ENCODE measurements around the gene RIOK3.

RIOK3 gene

DNA sequence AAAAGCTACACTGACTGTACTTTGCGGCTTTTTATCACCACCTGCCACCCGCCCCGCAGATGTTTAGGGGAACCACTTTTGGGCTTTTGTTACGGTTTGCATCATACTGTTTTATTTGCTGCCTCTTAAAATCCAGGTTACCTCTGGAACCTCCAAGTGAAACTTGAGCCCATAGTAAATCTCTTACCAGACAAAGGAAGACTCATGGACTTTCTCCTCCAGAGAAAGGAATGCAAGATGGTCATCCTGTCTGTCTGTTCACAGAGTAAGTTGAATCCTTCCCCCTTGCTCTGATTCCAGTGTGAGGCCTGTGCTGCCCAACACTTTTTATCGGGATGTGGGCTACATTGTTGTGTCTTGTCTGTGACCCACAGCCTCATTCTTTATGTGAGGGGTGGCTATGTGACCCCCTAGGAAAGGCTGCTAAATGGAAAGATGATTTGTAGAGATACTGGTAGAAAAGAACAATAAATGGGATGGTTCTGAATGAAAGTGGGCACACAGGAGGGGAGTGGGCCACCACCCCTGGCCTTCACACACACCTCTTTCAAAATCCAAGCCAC, 73.5 kb downstream of the RIOK3 start:
- no peak overlapping the region for H3K4me3 ChIP-seq (ENCODE audit: insufficient read depth, low read length, poor library complexity, severe bottlenecking)
- H3K9me3 ChIP-seq (ENCODE audit: insufficient read depth, low read length), result no peaks in the 10 kb centered on the region
- no peak overlapping the region for H2AFZ ChIP-seq (ENCODE audit: low read depth, low read length, severe bottlenecking)
- H4K20me1 ChIP-seq (ENCODE audit: low read depth, low read length), result no peaks in the 10 kb centered on the region
- H3K9me2 ChIP-seq (replicated peaks; ENCODE audit: insufficient read depth, low read length), result no peaks in the 10 kb centered on the region
- H3K9ac ChIP-seq (ENCODE audit: low read length), result no peak overlapping the region
- no peaks in the 10 kb centered on the region for H3K79me2 ChIP-seq (ENCODE audit: insufficient read depth, low read length)
- TF ChIP-seq, protein P1, sequence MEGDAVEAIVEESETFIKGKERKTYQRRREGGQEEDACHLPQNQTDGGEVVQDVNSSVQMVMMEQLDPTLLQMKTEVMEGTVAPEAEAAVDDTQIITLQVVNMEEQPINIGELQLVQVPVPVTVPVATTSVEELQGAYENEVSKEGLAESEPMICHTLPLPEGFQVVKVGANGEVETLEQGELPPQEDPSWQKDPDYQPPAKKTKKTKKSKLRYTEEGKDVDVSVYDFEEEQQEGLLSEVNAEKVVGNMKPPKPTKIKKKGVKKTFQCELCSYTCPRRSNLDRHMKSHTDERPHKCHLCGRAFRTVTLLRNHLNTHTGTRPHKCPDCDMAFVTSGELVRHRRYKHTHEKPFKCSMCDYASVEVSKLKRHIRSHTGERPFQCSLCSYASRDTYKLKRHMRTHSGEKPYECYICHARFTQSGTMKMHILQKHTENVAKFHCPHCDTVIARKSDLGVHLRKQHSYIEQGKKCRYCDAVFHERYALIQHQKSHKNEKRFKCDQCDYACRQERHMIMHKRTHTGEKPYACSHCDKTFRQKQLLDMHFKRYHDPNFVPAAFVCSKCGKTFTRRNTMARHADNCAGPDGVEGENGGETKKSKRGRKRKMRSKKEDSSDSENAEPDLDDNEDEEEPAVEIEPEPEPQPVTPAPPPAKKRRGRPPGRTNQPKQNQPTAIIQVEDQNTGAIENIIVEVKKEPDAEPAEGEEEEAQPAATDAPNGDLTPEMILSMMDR (IDR thresholded peaks at IDR 0.05; ENCODE audit: insufficient read depth, low read length, poor library complexity, severe bottlenecking), result no peak
- no peak for TF ChIP-seq EZH2phosphoT487 (conservative IDR thresholded peaks at IDR 0.05; ENCODE audit: low read length)
- H3F3A ChIP-seq (ENCODE audit: insufficient read depth), result no peaks in the 10 kb centered on the region; the same call in 1 of the 2 replicates
- H3K4me2 ChIP-seq (ENCODE audit: low read depth, low read length, poor library complexity, severe bottlenecking), result no peak overlapping the region
- no peaks in the 10 kb centered on the region for H3K27me3 ChIP-seq (ENCODE audit: low read length)
- H3K27ac ChIP-seq (ENCODE audit: low read depth, low read length), result no peak overlapping the region
- H3K36me3 ChIP-seq (ENCODE audit: low read length), result peaks cover 52% of the 10 kb centered on the region

DNA sequence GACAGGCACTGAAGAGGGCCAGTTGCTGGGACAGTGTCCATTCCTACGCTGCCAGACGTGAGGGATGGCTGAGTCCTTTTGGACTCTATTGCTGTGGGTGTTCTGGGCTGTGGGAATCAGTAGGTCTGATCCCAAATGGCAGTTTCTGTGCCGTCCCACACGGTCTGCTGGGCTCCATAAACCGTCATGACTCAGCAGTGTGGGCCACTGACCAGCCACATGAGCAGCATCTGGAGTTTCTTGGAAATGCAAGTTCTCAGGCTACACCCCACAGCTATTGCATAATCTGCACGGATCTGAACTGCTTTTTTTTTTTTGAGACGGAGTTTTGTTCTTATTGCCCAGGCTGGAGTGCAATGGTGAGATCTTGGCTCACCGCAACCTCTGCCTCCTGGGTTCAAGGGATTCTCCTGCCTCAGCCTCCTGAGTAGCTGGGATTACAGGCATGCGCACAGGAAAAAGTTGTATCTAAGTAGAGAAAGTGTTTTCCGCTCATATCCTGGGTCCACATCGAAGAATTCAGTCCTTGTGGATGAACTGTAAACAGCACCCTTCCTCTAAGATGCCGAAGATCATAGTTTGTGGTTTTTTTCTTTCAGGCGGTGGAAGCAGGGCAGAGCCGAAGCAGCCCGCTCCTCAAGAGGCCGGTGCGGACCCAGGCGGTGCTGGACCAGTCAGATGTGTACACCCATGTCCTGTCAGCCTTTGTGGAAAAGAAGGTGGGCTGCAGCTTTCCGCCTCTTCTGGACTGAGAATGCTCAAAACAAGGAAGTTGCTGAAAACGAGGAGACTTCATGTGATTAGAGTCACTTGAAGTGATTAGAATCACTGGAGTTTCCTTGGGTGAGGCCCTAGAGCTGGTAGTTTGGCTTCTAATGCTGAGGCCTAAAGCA, 75.7 kb downstream of the RIOK3 start:
- Histone ChIP-seq H3K4me3 (ENCODE audit: insufficient read depth, low read length, poor library complexity, severe bottlenecking) (no peak overlapping the region), H3K9me2 (replicated peaks; ENCODE audit: insufficient read depth, low read length) (no peaks in the 10 kb centered on the region), H2AFZ (ENCODE audit: low read depth, low read length, severe bottlenecking) (no peak overlapping the region), H4K20me1 (ENCODE audit: low read depth, low read length) (no peaks in the 10 kb centered on the region), H3K27me3 (ENCODE audit: low read length) (no peaks in the 10 kb centered on the region), H3K36me3 (ENCODE audit: low read length) (peaks cover 53% of the 10 kb centered on the region), H3K4me2 (ENCODE audit: low read depth, low read length, poor library complexity, severe bottlenecking) (no peak overlapping the region), H3K9me3 (ENCODE audit: insufficient read depth, low read length) (no peaks in the 10 kb centered on the region), H3K27ac (ENCODE audit: low read depth, low read length) (no peak overlapping the region), H3F3A (ENCODE audit: insufficient read depth) (no peaks in the 10 kb centered on the region; the same call in 1 of the 2 replicates), H3K79me2 (ENCODE audit: insufficient read depth, low read length) (no peaks in the 10 kb centered on the region), H3K9ac (ENCODE audit: low read length) (no peak overlapping the region)
- no peak for TF ChIP-seq EZH2phosphoT487 (conservative IDR thresholded peaks at IDR 0.05; ENCODE audit: low read length)

DNA sequence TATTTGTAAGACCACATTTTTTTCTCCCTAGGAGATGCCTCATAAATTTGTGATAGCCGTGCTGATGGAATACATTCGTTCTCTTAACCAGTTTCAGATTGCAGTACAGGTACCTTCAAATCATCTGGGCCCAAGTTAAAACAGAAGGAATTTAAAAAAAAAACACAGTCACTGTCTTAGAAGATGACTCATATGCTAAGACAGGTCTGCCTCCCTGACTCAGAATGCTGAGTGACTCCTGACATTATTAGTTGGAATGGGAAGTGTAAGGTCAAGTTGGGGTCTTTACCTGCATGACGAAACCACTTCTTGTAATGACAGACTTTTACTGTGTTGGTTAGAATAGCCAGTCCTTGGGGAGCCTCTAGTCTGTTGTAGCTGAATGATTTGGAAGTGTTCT, 76.5 kb downstream of the RIOK3 start:
- no peak overlapping the region for H2AFZ ChIP-seq (ENCODE audit: low read depth, low read length, severe bottlenecking)
- no peak overlapping the region for H3K4me3 ChIP-seq (ENCODE audit: insufficient read depth, low read length, poor library complexity, severe bottlenecking)
- H3K27ac ChIP-seq (ENCODE audit: low read depth, low read length), result no peak overlapping the region
- no peak overlapping the region for H3K9ac ChIP-seq (ENCODE audit: low read length)
- H3K36me3 ChIP-seq (ENCODE audit: low read length), result peaks cover 45% of the 10 kb centered on the region
- H3F3A ChIP-seq (ENCODE audit: insufficient read depth), result no peaks in the 10 kb centered on the region; the same call in 1 of the 2 replicates
- H3K79me2 ChIP-seq (ENCODE audit: insufficient read depth, low read length), result no peaks in the 10 kb centered on the region
- H3K4me2 ChIP-seq (ENCODE audit: low read depth, low read length, poor library complexity, severe bottlenecking), result no peak overlapping the region
- H3K27me3 ChIP-seq (ENCODE audit: low read length), result no peaks in the 10 kb centered on the region
- no peaks in the 10 kb centered on the region for H3K9me2 ChIP-seq (replicated peaks; ENCODE audit: insufficient read depth, low read length)
- no peaks in the 10 kb centered on the region for H3K9me3 ChIP-seq (ENCODE audit: insufficient read depth, low read length)
- no peaks in the 10 kb centered on the region for H4K20me1 ChIP-seq (ENCODE audit: low read depth, low read length)
- no peak for TF ChIP-seq EZH2phosphoT487 (conservative IDR thresholded peaks at IDR 0.05; ENCODE audit: low read length)
- TF ChIP-seq, protein P1 (IDR thresholded peaks at IDR 0.05; ENCODE audit: insufficient read depth, low read length, poor library complexity, severe bottlenecking), result no peak

DNA sequence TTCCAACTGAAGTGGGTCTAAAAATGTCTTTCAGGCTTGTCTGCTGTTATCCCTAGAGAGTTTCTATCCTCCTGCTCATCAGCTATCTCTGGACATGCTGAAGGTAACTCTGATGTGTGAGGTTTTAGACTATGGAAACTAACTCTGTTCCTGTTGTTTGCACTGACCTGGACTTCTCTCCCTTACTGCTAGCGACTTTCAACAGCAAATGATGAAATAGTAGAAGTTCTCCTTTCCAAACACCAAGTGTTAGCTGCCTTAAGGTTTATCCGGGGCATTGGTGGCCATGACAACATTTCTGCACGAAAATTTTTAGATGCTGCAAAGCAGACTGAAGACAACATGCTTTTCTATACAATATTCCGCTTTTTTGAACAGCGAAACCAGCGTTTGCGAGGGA, 77.1 kb downstream of the RIOK3 start:
- H4K20me1 ChIP-seq (ENCODE audit: low read depth, low read length), result no peaks in the 10 kb centered on the region
- H3K9me2 ChIP-seq (replicated peaks; ENCODE audit: insufficient read depth, low read length), result no peaks in the 10 kb centered on the region
- no peaks in the 10 kb centered on the region for H3K79me2 ChIP-seq (ENCODE audit: insufficient read depth, low read length)
- no peak overlapping the region for H3K9ac ChIP-seq (ENCODE audit: low read length)
- H3K9me3 ChIP-seq (ENCODE audit: insufficient read depth, low read length), result no peaks in the 10 kb centered on the region
- H3K4me2 ChIP-seq (ENCODE audit: low read depth, low read length, poor library complexity, severe bottlenecking), result no peak overlapping the region
- H3K27me3 ChIP-seq (ENCODE audit: low read length), result no peaks in the 10 kb centered on the region
- no peak overlapping the region for H3K4me3 ChIP-seq (ENCODE audit: insufficient read depth, low read length, poor library complexity, severe bottlenecking)
- TF ChIP-seq, protein P1 (IDR thresholded peaks at IDR 0.05; ENCODE audit: insufficient read depth, low read length, poor library complexity, severe bottlenecking), result no peak
- TF ChIP-seq EZH2phosphoT487 (conservative IDR thresholded peaks at IDR 0.05; ENCODE audit: low read length), result no peak
- H3F3A ChIP-seq (ENCODE audit: insufficient read depth), result no peaks in the 10 kb centered on the region; the same call in 1 of the 2 replicates
- H3K27ac ChIP-seq (ENCODE audit: low read depth, low read length), result no peak overlapping the region
- peaks cover 50% of the 10 kb centered on the region for H3K36me3 ChIP-seq (ENCODE audit: low read length)
- H2AFZ ChIP-seq (ENCODE audit: low read depth, low read length, severe bottlenecking), result no peak overlapping the region

Measured in SU-DHL-6 (cell line).